ENCODE measurements around the gene ZCCHC3.

The ZCCHC3 gene

DNA sequence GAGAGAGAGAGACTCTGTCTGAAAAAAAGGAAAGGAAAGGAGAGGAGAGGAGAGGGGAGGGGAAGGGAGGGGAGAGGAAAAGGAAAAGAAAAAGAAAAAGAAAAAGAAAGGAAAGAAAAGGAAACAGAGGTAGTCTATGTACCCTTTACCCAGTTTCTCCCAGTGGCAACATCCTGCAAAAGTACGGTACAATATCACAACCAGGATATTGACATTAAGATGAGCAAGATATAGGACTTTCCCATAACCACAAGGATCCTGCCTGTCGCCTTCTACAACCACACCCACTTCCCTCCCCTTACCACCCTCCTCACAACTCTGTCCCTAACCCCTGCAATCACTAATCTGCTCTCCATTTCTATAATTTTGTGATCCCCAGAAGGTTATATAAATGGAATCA is 10.9 kb upstream of the ZCCHC3 start:
- no peak for DNase-seq

- no peak for DNase-seq
These were observed 8.2 kb upstream of the ZCCHC3 start for GRCh38 chr20:288956-289692.

DNA sequence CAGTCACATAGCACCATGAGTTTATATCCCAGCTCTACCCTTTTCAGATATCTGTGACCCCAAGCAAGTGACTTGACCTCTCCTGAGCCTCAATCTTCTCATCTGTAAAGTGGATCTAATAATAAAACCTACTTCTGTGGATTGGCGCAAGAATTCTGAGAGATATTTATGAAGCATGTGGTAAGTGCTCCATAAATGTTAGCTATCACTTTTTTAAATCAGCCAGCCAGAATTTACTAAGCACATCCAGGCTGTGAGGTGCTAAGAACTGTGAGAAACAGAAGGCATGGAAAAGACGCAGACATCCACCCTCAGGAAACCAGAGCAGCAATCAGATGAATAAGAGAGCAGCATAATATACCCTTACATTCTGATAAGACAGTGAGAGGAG is 7.7 kb upstream of the ZCCHC3 start:
- no peak for DNase-seq

DNA sequence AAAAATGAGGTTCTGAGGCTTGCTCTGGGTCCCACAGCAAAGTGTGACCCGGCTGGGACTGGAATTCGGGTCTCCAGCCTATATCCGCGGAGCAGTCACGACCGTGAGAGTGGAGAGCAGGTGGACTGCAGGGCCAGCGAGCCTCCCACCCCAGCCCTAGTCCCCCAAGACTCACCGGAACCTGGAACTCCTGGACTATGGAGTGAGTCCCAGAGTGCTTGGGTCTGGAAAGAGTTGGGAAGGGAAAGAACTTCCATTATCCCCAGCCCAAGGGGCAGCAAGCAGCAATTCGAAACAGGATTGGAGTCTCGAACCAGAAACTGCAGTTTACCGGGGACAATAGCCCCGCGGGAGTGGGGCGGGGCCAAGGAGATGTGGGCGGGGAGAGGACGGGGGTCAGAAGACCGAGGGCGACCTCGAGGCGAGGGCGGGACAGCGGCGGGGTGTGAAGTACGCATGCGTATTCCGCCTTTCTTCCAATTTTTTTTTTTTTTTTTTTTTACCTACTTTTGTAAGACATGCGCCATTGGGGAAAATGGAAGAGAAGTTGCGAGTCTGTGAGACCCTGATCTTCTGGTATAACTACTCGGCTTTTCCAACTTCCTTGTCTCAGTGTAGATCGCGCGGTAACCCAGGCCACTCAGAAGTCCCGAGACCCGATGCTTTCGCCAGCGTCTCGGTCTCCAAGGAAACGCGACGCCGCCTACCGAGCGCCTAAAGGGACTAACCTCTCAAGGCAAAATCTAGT is 7.1 kb upstream of the ZCCHC3 start, which contains the start of gene C20orf96:
C20orf96 (minus strand) TSS at position 667 of the 748 bp plus-strand sequence; CDS start at position 527, 140 bp downstream.
- peak; percentile 87 for DNase-seq

DNA sequence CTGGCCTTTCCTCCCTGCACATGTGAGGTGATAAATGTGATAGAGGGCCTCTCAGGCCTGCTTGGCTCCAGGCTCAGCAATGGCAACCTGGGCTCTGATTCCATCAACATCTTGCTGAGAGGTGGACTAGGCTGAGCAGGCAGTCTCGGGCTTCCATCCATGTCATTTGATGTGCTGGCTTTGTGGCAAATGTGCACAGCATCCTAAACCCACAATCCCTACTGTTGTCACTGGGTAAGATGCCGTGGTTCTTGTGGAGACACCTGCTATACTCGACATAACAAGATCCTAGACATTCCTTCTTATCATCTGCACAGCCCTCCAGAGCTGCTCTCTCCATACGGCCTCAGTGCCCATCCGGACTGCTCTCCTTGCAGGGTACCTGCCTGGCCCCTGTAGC is 2.8 kb upstream of the ZCCHC3 start:
- no peak for DNase-seq

DNA sequence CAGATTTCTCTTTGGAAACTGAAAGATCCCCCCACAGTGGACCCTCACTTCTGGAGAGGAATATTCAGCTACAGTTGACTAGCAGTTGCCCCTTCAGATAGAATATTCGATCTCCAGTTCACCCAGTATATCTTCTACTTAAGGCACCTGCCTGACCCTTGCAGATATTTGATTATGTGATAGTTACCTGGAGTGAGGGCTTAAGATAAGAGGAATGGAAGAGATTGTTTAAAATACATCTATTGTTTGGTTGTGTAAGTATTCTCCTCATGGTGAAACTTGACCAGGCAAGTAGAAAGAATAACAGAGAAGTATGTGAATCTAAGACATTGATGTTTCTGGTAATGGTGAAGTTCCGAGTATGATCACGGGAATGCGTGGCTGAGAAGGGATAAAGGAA is 1.6 kb upstream of the ZCCHC3 start:
- DNase-seq = no peak

DNA sequence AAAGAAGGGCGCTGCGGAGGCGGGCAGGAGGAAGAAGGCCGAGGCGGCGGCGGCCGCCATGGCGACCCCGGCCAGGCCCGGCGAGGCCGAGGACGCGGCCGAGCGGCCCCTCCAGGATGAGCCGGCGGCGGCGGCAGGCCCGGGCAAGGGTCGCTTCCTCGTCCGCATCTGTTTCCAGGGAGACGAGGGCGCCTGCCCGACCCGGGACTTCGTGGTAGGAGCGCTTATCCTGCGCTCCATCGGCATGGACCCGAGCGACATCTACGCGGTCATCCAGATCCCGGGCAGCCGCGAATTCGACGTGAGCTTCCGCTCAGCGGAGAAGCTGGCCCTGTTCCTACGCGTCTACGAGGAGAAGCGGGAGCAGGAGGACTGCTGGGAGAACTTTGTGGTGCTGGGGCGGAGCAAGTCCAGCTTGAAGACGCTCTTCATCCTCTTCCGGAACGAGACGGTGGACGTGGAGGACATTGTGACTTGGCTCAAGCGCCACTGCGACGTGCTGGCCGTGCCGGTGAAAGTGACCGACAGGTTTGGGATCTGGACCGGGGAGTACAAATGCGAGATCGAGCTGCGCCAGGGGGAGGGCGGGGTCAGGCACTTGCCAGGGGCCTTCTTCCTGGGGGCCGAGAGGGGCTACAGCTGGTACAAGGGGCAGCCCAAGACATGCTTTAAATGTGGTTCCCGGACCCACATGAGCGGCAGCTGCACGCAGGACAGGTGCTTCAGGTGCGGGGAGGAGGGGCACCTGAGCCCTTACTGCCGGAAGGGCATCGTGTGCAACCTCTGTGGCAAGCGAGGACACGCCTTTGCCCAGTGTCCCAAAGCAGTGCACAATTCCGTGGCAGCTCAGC is 780 bp downstream of the ZCCHC3 start:
- DNase-seq = peak; percentile 44

DNA sequence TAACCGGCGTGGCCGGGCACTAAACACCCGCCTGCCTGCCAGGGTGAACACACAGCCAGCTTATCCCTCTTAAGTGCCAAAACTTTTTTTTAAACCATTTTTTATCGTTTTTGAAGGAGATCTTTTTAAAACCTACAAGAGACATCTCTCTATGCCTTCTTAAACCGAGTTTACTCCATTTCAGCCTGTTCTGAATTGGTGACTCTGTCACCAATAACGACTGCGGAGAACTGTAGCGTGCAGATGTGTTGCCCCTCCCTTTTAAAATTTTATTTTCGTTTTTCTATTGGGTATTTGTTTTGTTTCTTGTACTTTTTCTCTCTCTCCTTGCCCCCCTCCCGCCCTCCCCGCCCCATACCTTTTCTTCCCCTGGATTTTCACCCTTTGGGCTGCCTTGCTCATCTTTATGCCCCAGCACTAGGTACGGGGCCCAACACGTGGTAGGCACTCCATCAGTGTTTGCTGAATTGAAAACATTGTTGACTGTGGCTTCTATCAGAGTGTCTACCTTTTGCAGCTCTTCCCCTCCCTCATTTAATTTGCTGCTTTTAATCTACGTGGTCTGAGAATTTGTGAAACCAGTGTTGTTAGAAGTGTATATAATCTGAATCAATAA is 1.5 kb downstream of the ZCCHC3 start:
- DNase-seq = no peak

GRCh38 chr20:300345-300990 is 3.1 kb downstream of the ZCCHC3 start:
- no peak for DNase-seq

- no peak for DNase-seq
These were observed 4.8 kb downstream of the ZCCHC3 start for GRCh38 chr20:301886-302848.

DNA sequence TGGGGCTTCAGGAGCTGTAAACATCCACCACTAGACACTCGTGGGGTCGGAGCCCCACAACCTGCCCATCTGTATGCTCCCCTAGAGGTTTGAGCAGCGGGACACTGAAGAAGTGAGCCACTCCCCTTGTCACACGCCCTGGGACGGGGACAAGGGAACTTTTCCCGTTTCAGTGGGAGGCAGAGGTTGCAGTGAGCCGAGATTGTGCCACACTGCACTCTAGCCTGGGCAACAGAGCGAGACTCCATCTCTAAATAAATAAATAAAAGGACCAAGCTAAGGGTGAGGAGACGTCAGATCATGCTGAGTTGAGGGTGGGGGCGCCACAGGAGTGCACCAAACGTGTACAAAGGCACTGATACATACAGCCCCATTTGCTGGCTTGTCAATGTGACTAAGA is 8.4 kb downstream of the ZCCHC3 start:
- DNase-seq = no peak

GRCh38 chr20:308427-309038 is 11.2 kb downstream of the ZCCHC3 start:
- no peak for DNase-seq

DNA sequence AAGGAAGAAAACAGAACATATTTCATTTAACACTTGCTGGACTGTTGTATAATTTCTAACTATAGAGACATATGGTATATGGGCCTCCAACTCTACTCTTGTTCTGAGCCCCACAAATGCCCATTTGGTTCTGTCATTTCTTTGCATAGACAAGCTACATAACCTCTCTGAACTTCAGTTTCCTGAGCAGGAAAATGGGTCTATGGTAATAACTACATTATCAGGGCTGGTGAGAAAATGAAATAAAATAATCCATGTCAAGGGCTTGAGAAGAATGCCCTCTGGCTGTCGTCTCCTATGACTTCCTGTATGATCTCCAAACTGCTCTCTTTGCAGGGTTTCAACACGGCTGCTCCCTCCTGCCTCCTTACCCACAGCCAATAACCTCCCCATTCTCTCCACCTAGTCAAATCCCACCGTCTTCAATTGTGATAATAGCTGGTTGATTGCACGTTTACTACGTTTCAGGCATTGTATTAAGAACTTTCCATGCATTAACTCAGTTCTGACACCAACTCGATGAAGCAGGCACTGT is 12.0 kb downstream of the ZCCHC3 start:
- no peak for DNase-seq

DNA sequence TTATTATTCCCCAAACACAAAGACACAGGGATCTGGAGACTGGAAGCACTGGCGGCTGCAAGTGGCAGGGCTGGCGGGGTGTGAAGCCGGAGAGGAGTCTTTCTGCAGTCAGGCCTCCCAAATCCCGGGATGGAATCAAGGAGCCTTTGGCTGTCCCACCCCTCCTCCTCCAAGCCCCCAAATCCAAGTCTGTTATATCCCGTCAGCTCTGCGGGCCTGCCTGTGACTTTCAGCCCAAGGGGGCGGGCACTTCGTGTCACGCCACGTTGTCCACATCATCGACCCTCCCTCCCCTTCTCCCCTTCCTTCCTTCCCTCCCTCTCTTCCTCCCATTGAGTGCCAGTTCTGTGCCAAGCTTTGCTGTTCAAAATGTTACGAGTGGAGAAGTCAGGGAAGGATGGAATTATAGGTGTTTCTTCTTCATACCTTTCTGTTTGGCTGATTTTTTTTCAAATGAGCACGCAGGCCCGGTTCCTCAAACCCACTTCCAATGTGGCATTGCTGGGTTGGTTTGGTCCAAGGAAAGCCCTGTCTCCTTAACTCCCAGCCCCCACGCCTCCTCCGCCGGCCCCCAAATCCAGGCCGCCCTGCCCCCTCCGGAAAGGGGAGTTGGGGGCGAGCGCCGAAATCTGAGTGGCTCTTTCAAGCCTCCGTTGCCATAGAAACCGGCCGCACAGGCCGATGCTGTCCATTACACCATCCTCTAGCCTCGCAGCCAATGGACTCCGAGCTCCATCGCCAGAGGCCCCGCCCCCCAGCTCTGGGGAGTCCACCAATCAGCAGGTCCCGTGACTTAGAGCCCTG is 12.7 kb downstream of the ZCCHC3 start:
- peak; percentile 84 for DNase-seq

DNA sequence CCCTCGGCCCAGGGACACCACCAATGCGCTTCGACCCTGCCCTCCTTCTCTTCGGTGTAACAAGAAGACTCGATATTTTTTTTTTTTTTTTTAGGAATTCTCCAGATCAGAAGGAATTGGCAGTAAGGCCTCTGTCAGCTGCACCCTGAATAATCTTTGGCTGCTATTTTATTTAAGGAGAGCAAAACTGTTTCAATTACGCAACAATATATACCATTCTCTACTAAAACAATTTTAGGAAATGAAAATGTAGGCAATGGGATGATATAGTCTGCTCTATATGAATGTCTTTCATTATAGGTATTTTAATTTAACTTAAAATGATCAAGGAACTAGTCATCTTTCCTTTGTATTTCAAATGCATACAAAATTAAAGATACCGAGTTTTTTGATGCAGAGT is 13.3 kb downstream of the ZCCHC3 start:
- no peak for DNase-seq

- DNase-seq = no peak
These were observed 14.2 kb downstream of the ZCCHC3 start for GRCh38 chr20:311609-312008.

DNA sequence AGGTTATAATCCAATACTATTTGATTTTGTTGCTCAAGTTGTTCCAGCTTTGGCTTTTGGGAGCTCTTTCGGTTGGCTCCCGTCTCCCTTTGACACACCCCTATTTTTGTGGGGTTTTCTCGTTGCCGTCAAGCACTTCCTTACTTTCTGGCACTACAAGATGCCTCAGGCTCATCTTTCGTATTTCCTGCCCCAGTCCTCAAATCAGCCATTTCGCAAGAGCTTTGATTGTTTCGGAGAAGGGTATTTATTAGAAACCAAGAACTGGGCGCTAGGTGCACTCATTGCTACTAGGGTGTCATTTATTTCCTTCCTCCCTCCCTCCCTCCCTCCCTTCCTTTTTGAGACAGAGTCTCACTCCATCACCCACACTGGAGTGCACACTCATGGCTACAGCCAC is 14.7 kb downstream of the ZCCHC3 start:
- no peak for DNase-seq

DNA sequence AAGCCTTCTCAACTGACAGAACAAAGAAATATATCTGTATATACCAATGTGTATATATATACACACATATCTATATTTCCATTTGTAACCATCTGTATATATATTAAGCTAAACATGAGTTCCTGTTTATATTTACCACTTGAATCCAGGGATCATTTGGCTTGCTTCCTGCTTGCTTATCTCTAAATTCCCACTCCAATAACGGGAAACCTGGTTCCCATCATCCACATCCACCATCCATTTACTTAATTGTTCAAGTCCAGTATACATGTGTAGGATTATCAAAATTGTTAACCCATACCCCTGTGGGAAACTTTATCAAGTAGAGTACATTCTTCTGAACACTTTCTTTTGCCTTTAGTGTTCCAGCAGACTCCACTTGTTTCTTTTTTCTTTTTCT is 15.5 kb downstream of the ZCCHC3 start:
- DNase-seq = no peak

DNA sequence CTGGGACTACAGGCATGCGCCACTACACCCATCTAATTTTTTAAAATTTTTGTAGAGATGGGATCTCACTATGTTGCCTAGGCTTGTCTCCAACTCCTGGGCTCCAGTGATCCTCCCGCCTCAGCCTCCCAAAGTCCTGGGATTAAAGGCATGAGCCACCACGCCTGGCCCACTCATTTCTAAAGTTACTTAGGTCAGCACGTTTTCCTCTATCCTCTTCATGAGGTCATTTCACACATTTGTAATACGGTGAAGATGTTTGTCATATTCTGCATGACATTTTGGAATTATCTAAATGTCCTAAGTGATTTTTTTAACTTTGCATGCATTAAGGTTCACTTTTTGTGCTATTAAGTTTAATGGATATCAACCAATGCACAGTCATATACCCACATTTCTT is 16.0 kb downstream of the ZCCHC3 start:
- DNase-seq = no peak

DNA sequence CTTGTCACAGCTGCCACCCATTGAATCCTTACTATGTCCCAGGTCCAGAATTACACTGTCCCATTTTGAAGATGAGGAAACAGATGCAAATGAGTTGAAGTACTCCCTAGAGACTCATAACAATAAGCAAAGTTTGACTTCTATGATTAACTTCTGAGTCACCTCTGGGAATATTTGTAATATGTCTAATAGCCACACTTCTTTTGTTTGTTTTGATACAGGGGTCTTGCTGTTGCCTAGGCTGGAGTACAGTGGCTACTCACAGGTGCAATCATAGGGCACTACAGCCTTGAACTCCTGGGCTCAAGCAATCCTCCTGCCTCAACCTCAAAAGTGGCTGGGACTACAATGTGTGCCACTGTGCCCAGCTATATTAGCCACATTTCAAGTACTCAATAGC is 16.6 kb downstream of the ZCCHC3 start:
- no peak for DNase-seq
